ENCODE measurements around the gene UGT1A1. TPM values are rescaled to one million over a fixed set of nuclear protein-coding genes. Genes with fewer than 3 reads are reported as not detected.
A peak's percentile ranks its signal among the peaks of the same experiment; 100 is the strongest.
"Not testable (repeated sequence)": the region's sequence is repeated elsewhere in the genome, so short reads cannot be mapped to it uniquely, and the experiment has no call there.

The UGT1A1 gene
- not detected in 2 replicates for total RNA-seq

DNA sequence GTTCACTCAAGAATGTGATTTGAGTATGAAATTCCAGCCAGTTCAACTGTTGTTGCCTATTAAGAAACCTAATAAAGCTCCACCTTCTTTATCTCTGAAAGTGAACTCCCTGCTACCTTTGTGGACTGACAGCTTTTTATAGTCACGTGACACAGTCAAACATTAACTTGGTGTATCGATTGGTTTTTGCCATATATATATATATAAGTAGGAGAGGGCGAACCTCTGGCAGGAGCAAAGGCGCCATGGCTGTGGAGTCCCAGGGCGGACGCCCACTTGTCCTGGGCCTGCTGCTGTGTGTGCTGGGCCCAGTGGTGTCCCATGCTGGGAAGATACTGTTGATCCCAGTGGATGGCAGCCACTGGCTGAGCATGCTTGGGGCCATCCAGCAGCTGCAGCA is at the start of gene UGT1A1:
Gene UGT1A1, plus strand, starts transcription at position 228 of the 400 bp plus-strand sequence. Its CDS starts 18 bp downstream, at position 246.
- Mint-ChIP-seq H3K27ac (no peak within 1 kb of the TSS), H3K27me3 (peaks cover 8% of the 10 kb centered on the region), H3K9me3 (no peaks in the 10 kb centered on the region), H3K4me3 (no peak within 1 kb of the TSS), H3K36me3 (ENCODE audit: low read depth) (no peaks in the 10 kb centered on the region), H3K4me1 (peaks cover 3% of the 10 kb centered on the region)
- DNase-seq: no peak
- intact Hi-C loops (cut with micrococcal nuclease): no loop called here

DNA sequence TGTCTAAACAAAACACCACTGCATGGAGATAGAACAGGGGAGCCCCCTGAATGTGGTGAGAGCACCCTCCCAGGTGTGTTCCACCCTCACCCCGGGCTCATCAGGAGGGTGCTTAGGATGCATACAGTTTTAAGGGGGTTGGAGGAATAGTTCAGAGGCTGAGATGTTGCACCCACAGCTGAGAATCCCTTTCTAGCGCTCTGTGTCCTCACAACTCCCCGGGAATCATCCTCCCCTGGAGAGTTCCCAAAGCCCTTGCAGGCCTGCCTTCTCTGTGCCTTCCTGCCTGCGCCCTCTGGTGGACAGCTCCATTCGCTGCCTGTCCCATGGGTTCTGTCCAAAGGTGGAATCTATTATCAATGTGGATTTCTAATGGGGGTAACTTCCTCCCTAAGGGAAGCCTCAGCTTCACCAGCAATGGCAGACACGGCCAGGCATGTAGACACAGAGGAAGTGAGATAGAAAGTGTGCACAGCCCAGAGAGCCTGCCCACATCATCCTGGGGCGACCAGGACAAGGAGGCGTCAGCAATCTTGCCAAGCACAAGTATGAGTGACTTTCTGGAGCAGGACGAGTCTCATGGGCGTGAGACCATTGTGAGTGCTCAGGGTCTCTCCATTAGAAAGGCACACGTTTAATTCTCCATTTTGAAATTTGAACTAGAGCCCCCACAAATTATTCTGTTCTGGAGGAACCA is 48.6 kb upstream of the UGT1A1 start:
- Mint-ChIP-seq H3K27ac (no peak overlapping the region), H3K27me3 (peaks cover 24% of the 10 kb centered on the region), H3K36me3 (ENCODE audit: low read depth) (no peaks in the 10 kb centered on the region), H3K9me3 (no peaks in the 10 kb centered on the region), H3K4me1 (no peaks in the 10 kb centered on the region), H3K4me3 (no peak overlapping the region)
- intact Hi-C loops (cut with micrococcal nuclease): no loop called here
- peak; percentile 89 for DNase-seq

DNA sequence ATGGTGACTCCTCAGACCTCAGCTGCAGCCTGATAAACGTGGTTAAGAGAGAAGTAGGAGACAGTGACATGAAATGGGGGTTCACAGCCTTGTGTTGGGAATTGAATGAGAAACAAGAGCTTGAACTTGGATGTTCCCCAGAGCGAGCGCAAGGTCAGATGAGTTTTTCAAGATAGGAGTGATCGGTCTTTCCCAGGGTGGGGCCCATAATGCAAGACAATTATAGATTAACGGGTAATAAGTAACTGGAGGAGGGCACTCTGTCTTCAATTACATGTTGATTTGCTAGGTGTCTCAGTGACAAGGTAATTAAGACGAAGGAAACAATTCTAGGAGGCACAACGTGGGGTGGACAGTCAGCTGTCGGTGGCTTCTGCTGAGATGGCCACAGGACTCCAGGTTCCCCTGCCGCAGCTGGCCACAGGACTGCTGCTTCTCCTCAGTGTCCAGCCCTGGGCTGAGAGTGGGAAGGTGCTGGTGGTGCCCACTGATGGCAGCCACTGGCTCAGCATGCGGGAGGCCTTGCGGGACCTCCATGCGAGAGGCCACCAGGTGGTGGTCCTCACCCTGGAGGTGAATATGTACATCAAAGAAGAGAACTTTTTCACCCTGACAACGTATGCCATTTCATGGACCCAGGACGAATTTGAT is 47.3 kb upstream of the UGT1A1 start, which contains the start of gene UGT1A5:
Gene UGT1A5, plus strand, starts transcription at position 297 of the 651 bp plus-strand sequence. Its CDS starts 85 bp downstream, at position 382.
- H3K36me3 Mint-ChIP-seq (ENCODE audit: low read depth): no peaks in the 10 kb centered on the region
- no peak for DNase-seq
- intact Hi-C loops (cut with micrococcal nuclease): no loop called here
- H3K4me3 Mint-ChIP-seq: no peak within 1 kb of the TSS
- no peak within 1 kb of the TSS for H3K27ac Mint-ChIP-seq
- peaks cover 19% of the 10 kb centered on the region for H3K27me3 Mint-ChIP-seq
- H3K9me3 Mint-ChIP-seq: no peaks in the 10 kb centered on the region
- H3K4me1 Mint-ChIP-seq: no peaks in the 10 kb centered on the region

DNA sequence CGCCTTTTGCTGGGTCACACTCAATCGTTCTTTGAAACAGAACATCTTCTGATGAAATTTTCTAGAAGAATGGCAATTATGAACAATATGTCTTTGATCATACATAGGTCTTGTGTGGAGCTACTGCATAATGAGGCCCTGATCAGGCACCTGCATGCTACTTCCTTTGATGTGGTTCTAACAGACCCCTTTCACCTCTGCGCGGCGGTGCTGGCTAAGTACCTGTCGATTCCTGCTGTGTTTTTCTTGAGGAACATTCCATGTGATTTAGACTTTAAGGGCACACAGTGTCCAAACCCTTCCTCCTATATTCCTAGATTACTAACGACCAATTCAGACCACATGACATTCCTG is 46.8 kb upstream of the UGT1A1 start:
- Mint-ChIP-seq H3K4me3 (no peak overlapping the region), H3K9me3 (no peaks in the 10 kb centered on the region), H3K4me1 (no peaks in the 10 kb centered on the region), H3K27me3 (peaks cover 20% of the 10 kb centered on the region), H3K27ac (no peak overlapping the region), H3K36me3 (ENCODE audit: low read depth) (no peaks in the 10 kb centered on the region)
- DNase-seq: no peak
- intact Hi-C loops (cut with micrococcal nuclease): no loop called here

DNA sequence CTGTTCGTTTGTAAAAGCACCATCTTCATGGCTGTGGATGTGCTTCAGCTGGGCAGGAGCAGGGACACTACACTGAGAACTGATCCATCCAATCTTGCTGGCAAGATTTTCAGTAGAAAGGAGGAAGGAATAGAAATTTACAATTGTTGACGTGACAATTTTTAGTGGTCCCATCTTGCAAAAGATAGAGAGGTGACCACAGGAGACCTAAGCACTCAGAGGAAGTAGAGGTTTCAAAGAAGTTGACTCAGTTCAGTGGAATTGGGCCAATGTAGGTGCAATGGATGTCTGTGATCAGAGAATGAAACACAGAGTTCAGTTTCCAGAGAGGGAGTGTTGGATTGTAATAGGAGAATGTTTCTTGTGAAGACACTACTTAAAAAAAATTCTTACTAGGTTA is 45.9 kb upstream of the UGT1A1 start:
- no peaks in the 10 kb centered on the region for H3K36me3 Mint-ChIP-seq (ENCODE audit: low read depth)
- peaks cover 21% of the 10 kb centered on the region for H3K27me3 Mint-ChIP-seq
- H3K4me1 Mint-ChIP-seq: no peaks in the 10 kb centered on the region
- no peaks in the 10 kb centered on the region for H3K9me3 Mint-ChIP-seq
- no peak overlapping the region for H3K27ac Mint-ChIP-seq
- intact Hi-C loops (cut with micrococcal nuclease): no loop called here
- no peak overlapping the region for H3K4me3 Mint-ChIP-seq
- DNase-seq: no peak

DNA sequence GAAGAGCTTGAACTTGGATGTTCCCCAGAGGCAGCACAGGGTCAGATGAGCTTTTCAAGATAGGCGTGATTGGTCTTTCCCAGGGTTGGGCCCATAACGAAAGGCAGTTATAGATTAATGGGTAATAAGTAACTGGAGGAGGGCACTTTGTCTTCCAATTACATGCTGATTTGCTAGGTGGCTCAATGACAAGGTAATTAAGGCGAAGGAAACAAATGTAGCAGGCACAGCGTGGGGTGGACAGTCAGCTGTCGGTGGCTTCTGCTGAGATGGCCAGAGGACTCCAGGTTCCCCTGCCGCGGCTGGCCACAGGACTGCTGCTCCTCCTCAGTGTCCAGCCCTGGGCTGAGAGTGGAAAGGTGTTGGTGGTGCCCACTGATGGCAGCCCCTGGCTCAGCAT is 41.5 kb upstream of the UGT1A1 start, which contains the start of gene UGT1A4:
Gene UGT1A4, plus strand, starts transcription at position 185 of the 400 bp plus-strand sequence. Its CDS starts 85 bp downstream, at position 270.
- no peaks in the 10 kb centered on the region for H3K9me3 Mint-ChIP-seq
- no peak within 1 kb of the TSS for H3K4me3 Mint-ChIP-seq
- intact Hi-C loops (cut with micrococcal nuclease): no loop called here
- H3K27me3 Mint-ChIP-seq: peaks cover 16% of the 10 kb centered on the region
- DNase-seq: no peak
- no peak within 1 kb of the TSS for H3K27ac Mint-ChIP-seq
- H3K4me1 Mint-ChIP-seq: no peaks in the 10 kb centered on the region
- no peaks in the 10 kb centered on the region for H3K36me3 Mint-ChIP-seq (ENCODE audit: low read depth)

DNA sequence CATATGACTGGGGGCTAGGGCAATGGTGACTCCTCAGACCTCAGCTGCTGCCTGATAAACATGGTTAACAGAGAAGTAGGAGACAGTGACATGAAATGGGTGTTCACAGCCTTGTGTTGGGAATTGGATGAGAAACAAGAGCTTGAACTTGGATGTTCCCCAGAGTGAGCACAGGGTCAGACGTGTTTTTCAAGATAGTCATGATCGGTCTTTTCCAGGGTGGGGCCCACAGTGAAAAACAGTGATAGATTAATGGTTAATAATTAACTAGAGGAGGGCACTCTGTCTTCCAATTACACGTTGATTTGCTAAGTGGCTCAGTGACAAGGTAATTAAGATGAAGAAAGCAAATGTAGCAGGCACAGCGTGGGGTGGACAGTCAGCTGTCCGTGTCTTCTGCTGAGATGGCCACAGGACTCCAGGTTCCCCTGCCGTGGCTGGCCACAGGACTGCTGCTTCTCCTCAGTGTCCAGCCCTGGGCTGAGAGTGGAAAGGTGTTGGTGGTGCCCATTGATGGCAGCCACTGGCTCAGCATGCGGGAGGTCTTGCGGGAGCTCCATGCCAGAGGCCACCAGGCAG is 31.3 kb upstream of the UGT1A1 start, which contains the start of gene UGT1A3:
Gene UGT1A3, plus strand, starts transcription at position 320 of the 579 bp plus-strand sequence. Its CDS starts 85 bp downstream, at position 405.
- H3K9me3 Mint-ChIP-seq: no peaks in the 10 kb centered on the region
- intact Hi-C loops (cut with micrococcal nuclease): no loop called here
- H3K4me1 Mint-ChIP-seq: no peaks in the 10 kb centered on the region
- no peak within 1 kb of the TSS for H3K4me3 Mint-ChIP-seq
- H3K27me3 Mint-ChIP-seq: peaks cover 6% of the 10 kb centered on the region
- H3K27ac Mint-ChIP-seq: no peak within 1 kb of the TSS
- DNase-seq: no peak
- no peaks in the 10 kb centered on the region for H3K36me3 Mint-ChIP-seq (ENCODE audit: low read depth)

DNA sequence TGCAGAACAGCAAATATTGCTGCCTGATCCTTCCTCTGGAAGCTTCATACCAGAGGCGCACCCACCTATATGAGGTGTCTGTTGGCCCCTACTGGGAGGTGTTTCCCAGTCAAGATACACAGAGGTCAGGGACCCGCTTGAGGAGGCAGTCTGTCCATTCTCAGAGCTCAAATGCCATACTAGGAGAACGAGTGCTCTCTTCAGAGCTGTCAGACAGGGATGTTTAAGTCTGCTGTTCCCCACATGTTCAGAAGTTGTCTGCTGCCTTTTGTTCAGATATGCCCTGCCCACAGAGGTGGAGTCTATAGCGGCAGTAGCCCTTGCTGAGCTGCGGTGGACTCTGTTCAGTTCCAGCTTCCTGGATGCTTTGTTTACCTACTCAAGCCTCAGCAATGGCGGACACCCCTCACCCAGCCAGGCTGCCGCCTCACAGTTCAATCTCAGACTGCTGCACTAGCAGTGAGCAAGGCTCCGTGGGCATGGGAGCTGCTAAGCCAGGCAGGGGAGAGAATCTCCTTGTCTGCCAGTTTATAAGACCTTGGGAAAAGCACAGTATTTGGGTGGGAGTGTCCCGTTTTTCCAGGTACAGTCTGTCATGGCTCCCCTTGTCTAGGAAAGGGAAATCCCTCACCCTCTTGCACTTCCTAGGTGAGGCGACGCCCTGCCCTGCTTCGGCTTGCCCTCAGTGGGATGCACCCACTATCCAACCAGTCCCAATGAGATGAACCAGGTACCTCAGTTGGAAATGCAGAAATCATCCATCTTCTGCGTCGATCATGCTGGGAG is 23.0 kb upstream of the UGT1A1 start:
- DNase-seq; H3K4me1 Mint-ChIP-seq; H3K9me3 Mint-ChIP-seq; H3K36me3 Mint-ChIP-seq (ENCODE audit: low read depth); H3K4me3 Mint-ChIP-seq; intact Hi-C loops (cut with micrococcal nuclease); H3K27ac Mint-ChIP-seq: not testable (repeated sequence)
- H3K27me3 Mint-ChIP-seq: peaks cover 12% of the 10 kb centered on the region

DNA sequence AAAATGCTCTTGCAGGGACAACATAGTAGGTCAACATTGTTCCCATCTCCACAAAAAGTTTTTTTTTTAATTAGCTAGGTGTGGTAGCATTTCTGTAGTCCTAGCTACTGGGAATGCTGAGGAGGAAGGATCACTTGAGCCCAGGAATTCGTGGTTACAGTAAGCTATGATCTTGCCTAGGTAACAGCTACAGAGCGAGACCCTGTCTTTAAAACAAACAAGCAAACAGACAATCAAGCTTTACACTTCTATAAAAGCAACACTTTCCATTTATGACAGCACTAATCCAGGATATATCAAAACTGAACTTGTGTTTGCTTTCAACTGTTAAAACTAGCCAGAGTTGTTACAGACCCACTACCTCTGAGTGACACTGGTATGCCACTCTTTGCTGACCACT is 19.2 kb upstream of the UGT1A1 start:
- Mint-ChIP-seq H3K9me3 (no peaks in the 10 kb centered on the region), H3K36me3 (ENCODE audit: low read depth) (no peaks in the 10 kb centered on the region), H3K27ac (no peak overlapping the region), H3K4me1 (no peaks in the 10 kb centered on the region), H3K27me3 (peaks cover 5% of the 10 kb centered on the region), H3K4me3 (no peak overlapping the region)
- intact Hi-C loops (cut with micrococcal nuclease): no loop called here
- no peak for DNase-seq

DNA sequence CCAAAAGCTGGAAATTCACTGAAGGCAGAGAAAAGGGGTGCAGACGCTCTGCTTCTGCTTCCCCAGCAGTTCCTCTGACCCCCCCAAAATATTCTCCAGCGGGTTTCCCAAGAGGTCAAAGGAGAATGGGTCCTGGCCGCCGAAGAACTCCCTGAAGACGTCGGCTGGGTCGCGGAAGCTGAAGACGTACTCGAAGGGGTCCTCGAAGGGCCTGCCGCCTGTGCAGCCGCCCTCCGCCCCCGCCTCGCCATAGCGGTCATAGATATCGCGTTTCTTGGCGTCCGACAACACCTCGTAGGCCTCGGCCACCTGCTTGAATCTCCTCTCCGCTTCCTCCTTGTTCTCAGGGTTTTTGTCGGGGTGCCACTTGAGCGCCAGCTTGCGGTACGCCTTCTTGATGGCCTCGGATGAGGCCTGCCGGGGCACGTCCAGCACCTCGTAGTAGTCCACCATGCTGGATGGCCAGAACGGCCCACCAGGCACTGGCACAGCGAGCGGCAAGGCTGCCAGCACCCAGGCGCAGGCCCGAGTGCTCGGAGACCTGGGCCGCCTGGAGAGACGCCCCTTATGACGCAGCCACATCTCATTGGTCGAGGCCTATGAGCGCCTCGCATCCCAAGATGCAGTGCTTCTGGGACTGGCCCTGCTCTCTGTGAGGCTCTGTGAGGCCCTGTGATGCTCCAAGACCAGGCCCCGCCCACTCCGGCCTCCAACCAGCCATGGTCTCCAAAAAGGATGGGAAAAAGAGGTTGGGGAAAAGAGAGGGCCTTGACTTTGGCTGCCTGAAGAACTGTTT is 16.4 kb upstream of the UGT1A1 start:
- Mint-ChIP-seq H3K36me3 (ENCODE audit: low read depth) (no peaks in the 10 kb centered on the region), H3K9me3 (no peaks in the 10 kb centered on the region), H3K4me3 (no peak overlapping the region), H3K4me1 (no peaks in the 10 kb centered on the region), H3K27me3 (no peaks in the 10 kb centered on the region), H3K27ac (no peak overlapping the region)
- DNase-seq: no peak
- intact Hi-C loops (cut with micrococcal nuclease): no loop called here

DNA sequence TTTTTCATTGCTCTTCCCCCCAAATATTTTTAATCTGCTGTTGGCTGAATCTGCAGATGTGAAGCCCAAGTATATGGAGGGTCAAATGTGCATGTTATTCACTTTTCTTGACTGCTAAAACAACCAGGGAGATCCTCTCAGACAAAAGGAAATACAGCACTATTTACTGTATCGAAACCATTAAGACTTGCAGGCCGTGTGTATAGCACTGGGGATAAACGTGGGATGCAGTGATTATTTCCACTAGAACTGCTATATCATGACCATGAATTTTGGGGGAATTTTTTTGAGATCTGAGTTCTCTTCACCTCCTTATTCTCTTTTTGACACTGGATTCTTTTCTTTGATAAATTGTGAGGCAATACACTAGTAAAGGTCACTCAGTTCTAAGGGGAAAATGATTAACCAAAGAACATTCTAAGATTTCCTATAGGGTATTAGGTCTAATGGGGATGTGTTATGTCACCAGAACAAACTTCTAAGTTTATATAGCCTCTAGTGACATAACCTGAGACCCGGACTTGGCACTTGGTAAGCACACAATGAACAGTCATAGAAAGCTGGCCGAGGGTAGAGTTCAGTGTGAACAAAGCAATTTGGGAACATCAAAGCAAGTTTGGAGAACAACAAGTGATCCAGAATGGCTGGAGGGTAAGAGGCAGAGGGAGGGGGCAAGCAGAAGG is 14.9 kb upstream of the UGT1A1 start:
- Mint-ChIP-seq H3K9me3 (peaks cover 9% of the 10 kb centered on the region), H3K27ac (no peak overlapping the region), H3K27me3 (no peaks in the 10 kb centered on the region), H3K4me3 (no peak overlapping the region), H3K36me3 (ENCODE audit: low read depth) (no peaks in the 10 kb centered on the region), H3K4me1 (no peaks in the 10 kb centered on the region)
- intact Hi-C loops (cut with micrococcal nuclease): no loop called here
- no peak for DNase-seq

DNA sequence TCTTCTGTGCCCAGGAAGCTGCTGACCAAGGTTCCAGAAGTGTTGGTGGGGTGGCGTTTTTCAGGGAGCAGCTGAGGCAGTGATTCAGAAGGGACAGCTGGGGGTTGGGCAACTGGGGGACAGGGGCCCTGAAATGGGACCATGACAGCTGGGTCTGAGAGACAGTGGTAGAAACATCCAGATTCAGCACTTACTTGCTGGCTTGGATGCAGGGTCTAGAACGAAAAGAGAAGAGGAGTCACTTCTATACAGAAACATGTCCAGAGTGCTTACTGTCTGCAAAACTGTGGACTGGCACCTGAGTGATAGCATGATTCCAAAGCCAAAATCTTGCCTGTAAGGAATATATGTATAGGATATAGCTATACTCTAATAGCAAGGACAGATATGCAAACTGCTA is 14.2 kb upstream of the UGT1A1 start:
- H3K4me3 Mint-ChIP-seq; DNase-seq; H3K4me1 Mint-ChIP-seq; H3K27me3 Mint-ChIP-seq; H3K36me3 Mint-ChIP-seq (ENCODE audit: low read depth); H3K9me3 Mint-ChIP-seq; H3K27ac Mint-ChIP-seq; intact Hi-C loops (cut with micrococcal nuclease): not testable (repeated sequence)
